IMR-90 (cell line): ENCODE results near the gene AMACR.

Source experiments
- MXI1 ChIP-seq: IDR thresholded peaks from 2 replicates; pipeline ENCODE4 v1.6.1; 2012; ENCODE audit warnings: low read depth, mild to moderate bottlenecking, low read length, moderate library complexity, borderline replicate concordance
- POLR2A ChIP-seq: IDR thresholded peaks from 2 replicates; pipeline ENCODE4 v1.6.1; 2012; ENCODE audit warnings: mild to moderate bottlenecking, low read depth, low read length
- RCOR1 ChIP-seq: IDR thresholded peaks from 2 replicates; pipeline ENCODE4 v1.6.1; 2012; ENCODE audit warnings: mild to moderate bottlenecking, low read length, improper control_type of control experiment; ENCODE audit not compliant: insufficient replicate concordance
- RFX5 ChIP-seq: IDR thresholded peaks from 2 replicates; pipeline ENCODE4 v1.8.0; 2012; ENCODE audit warnings: low read depth, mild to moderate bottlenecking, low read length, moderate library complexity
- TF ChIP-seq, protein P1 (sequence below): conservative IDR thresholded peaks from 2 replicates; pipeline ENCODE4 v1.5.1; 2012; ENCODE audit warnings: mild to moderate bottlenecking, low read depth, low read length, improper control_type of control experiment
- TF ChIP-seq, protein P2 (sequence below): fragments of 150-350 bp; IDR thresholded peaks from 2 replicates; pipeline ENCODE4 v1.6.1; 2017; ENCODE audit warnings: mild to moderate bottlenecking, antibody characterized with exemption, low read length, low read depth

DNA sequence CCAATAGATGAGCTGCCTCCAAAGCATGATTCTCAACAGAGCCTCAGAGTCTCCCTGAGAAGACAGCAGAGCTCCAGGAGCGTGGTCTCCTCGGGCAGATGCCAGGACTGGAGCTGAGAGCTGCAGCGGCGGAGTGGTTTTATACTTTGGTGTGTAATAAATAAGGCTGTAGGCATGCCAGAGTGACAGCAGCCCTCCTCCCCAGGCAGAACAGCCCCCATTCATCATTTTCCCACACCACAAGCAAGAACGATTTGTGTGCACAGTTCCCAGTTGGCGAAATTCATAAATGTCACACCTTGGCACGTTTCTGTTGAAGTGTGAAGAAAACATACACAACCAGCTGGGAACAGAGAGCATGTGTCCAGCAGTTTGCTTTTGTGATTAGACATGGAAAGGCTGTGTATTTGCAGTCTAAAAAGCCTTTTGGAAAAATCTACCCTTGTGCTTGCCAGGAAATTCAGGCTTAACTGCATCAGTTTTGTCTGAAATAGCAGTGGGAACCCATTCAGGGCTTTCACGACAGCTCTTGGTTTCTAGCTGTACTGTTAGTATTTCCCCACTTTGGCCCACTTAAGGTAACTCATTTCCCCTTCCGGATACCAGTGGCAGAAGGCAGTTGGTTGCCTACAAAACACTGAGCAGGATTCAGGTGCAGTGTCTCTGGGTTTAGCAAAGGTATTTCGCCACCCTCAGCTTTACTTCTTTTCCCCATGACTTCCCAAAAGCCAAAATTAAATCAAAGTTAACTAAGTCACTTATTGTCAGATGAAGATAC lies 35.4 kb upstream of the AMACR start, which contains the start of gene C1QTNF3:
- no peak for TF ChIP-seq RFX5
- no peak for TF ChIP-seq POLR2A
- TF ChIP-seq MXI1: no peak
- TF ChIP-seq, protein P1, sequence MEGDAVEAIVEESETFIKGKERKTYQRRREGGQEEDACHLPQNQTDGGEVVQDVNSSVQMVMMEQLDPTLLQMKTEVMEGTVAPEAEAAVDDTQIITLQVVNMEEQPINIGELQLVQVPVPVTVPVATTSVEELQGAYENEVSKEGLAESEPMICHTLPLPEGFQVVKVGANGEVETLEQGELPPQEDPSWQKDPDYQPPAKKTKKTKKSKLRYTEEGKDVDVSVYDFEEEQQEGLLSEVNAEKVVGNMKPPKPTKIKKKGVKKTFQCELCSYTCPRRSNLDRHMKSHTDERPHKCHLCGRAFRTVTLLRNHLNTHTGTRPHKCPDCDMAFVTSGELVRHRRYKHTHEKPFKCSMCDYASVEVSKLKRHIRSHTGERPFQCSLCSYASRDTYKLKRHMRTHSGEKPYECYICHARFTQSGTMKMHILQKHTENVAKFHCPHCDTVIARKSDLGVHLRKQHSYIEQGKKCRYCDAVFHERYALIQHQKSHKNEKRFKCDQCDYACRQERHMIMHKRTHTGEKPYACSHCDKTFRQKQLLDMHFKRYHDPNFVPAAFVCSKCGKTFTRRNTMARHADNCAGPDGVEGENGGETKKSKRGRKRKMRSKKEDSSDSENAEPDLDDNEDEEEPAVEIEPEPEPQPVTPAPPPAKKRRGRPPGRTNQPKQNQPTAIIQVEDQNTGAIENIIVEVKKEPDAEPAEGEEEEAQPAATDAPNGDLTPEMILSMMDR: no peak
- TF ChIP-seq RCOR1: no peak
- TF ChIP-seq, protein P2, sequence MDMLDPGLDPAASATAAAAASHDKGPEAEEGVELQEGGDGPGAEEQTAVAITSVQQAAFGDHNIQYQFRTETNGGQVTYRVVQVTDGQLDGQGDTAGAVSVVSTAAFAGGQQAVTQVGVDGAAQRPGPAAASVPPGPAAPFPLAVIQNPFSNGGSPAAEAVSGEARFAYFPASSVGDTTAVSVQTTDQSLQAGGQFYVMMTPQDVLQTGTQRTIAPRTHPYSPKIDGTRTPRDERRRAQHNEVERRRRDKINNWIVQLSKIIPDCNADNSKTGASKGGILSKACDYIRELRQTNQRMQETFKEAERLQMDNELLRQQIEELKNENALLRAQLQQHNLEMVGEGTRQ: no peak
